ENCODE measurements around the gene NSMF. TPM values are rescaled to one million over a fixed set of nuclear protein-coding genes. Genes with fewer than 3 reads are reported as not detected.

Gene NSMF
- total and polyA plus RNA-seq, 2 experiments from 2014 or later, result 20.3 to 103 TPM

- Histone ChIP-seq H2AFZ (no peak overlapping the region), H3K27me3 (ENCODE audit: insufficient read depth) (no peaks in the 10 kb centered on the region), H3K4me2 (no peak overlapping the region), H3K4me1 (ENCODE audit: insufficient read depth) (no peaks in the 10 kb centered on the region), H3K27ac (ENCODE audit: low read depth) (no peak overlapping the region), H3K9me2 (ENCODE audit: insufficient read depth) (no peaks in the 10 kb centered on the region), H3K79me2 (replicated peaks; ENCODE audit: insufficient read depth) (no peaks in the 10 kb centered on the region), H3F3A (replicated peaks; ENCODE audit: low read depth) (no peaks in the 10 kb centered on the region), H3K4me3 (no peak overlapping the region), H4K20me1 (replicated peaks; ENCODE audit: insufficient read depth) (no peaks in the 10 kb centered on the region; the same call in 1 of the 2 replicates), H3K36me3 (ENCODE audit: insufficient read depth) (no peaks in the 10 kb centered on the region)
- Mint-ChIP-seq H3K27ac (no peak overlapping the region), H3K4me1 (peaks cover 2% of the 10 kb centered on the region; the same call in 2 of the 3 replicates), H3K4me3 (no peak overlapping the region), H3K9me3 (no peaks in the 10 kb centered on the region), H3K27me3 (ENCODE audit: insufficient read depth, low read depth, poor library complexity) (peaks cover 6% of the 10 kb centered on the region), H3K36me3 (ENCODE audit: low read depth) (peaks cover 3% of the 10 kb centered on the region; the same call in 1 of the 3 replicates)
- no peak for DNase-seq (ENCODE audit: low spot score)
- no peak for ATAC-seq
- TF ChIP-seq CTCF (conservative IDR thresholded peaks at IDR 0.05; ENCODE audit: low read depth in 2 of 2) (no peak), EZH2 (IDR thresholded peaks at IDR 0.05; ENCODE audit: low read depth, unreplicated experiment) (no peak), ZNF462 (CRISPR knock-in tag; IDR thresholded peaks at IDR 0.05) (no peak), STAT1 (IDR thresholded peaks at IDR 0.05; ENCODE audit: unreplicated experiment) (no peak), ZNF114 (CRISPR knock-in tag; IDR thresholded peaks at IDR 0.05) (no peak), ZNF331 (CRISPR knock-in tag; IDR thresholded peaks at IDR 0.05; ENCODE audit: low read depth) (no peak), NANOG (IDR thresholded peaks at IDR 0.05; ENCODE audit: borderline replicate concordance) (no peak), CREB1 (CRISPR knock-in tag; IDR thresholded peaks at IDR 0.05; ENCODE audit: low read depth) (no peak), REST (IDR thresholded peaks at IDR 0.05; ENCODE audit: unreplicated experiment) (no peak), EZH2phosphoT487 (IDR thresholded peaks at IDR 0.05; ENCODE audit: unreplicated experiment) (no peak), JUNB (IDR thresholded peaks at IDR 0.05; ENCODE audit: unreplicated experiment) (no peak), POLR2AphosphoS5 (IDR thresholded peaks at IDR 0.05; ENCODE audit: low read depth) (no peak)
- TF ChIP-seq, protein P1, sequence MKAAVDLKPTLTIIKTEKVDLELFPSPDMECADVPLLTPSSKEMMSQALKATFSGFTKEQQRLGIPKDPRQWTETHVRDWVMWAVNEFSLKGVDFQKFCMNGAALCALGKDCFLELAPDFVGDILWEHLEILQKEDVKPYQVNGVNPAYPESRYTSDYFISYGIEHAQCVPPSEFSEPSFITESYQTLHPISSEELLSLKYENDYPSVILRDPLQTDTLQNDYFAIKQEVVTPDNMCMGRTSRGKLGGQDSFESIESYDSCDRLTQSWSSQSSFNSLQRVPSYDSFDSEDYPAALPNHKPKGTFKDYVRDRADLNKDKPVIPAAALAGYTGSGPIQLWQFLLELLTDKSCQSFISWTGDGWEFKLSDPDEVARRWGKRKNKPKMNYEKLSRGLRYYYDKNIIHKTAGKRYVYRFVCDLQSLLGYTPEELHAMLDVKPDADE (IDR thresholded peaks at IDR 0.05), result no peak
Observed at GRCh38 chr9:137460363-137461315, 1.5 kb upstream of the NSMF start.
